Measurements from ENCODE around the gene MED10.

- TF ChIP-seq POLR2AphosphoS5 (IDR thresholded peaks at IDR 0.05; ENCODE audit: borderline replicate concordance, low read depth, low read length): no peak
- TF ChIP-seq EZH2 (IDR thresholded peaks at IDR 0.05): no peak
These were observed 9.6 kb upstream of the MED10 start for GRCh38 chr5:6387970-6388369.

Measured in SK-N-MC (cell line).